A549 treated with Mapracorat at 1 μM for 4 hours (cell line): Measurements from ENCODE around the gene SLCO2B1. TPM values are rescaled to one million over a fixed set of nuclear protein-coding genes. Genes with fewer than 3 reads are reported as not detected.

Source experiments
- total RNA-seq: library from RNA; stranded (reverse); fragments of 200-300 nt; extraction: Qiagen RNA extraction; gene quantifications from 5 replicates; pipeline ENCODE4 v1.2.3, GENCODE V29; 2022

Gene SLCO2B1
- 2.9 to 3.9 TPM (median 3.5 TPM) in 5 replicates for total RNA-seq

DNA sequence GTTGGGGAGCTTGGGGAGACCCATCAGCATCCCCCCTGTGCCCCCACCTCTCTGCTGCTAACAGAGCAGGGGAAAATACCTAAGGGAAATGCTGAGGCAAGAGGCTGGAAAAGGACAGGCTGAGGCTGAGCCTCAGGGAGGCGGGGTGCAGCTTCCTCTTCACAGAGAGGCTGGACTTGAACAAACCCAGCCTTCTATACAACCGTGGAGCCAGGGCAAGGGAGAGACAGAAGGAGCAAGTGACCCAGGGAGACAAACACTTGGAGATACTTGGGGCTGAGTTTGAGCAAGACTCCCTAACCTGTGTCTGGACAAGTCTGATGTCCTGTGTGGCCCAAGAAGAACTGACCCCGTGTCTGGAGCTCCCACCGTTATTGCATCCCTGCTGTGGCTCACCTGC is at the start of gene SLCO2B1:
Gene SLCO2B1, plus strand, starts transcription at position 229 of the 400 bp plus-strand sequence. CDS start 275 bp downstream, outside the sequence.

DNA sequence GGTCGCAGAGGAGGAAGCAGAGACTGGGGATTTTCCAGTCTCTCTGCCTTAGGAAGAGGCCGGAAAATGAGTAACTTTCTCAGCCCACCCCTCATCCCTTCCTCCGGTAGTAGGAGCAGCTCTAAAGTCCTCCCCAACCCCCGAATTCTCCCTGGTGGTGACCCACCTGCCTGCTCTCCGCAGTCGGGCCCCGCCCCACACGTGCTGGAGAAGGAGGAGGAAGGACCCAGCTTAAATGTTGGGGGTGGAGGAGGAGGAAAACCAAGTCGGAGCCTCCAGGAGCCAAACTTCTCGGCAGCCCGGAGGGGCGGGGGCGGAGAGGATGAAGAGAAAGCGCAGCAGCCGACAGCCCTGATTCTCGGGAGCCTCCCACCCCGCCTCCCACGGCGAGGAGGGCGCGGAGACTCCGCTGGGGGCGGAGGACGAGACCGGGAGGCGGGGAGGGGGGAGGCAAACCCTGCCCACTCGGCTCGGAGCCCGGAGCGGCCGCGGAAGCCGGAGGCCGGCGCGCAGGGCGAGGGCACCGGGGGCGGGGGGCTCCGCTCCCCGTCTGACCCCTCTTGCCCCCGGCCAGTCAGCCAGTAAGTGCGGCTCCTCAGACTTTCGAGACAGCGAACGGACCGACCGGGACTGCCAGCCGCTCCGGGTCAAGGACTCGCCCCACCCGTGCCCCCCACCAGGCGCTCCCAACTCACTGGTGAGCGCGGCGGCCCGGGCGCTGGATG is 89.6 kb downstream of the SLCO2B1 start, which contains the start of gene TPBGL:
Gene TPBGL, plus strand, starts transcription at position 464 of the 725 bp plus-strand sequence. CDS start 276 bp downstream, outside the sequence.

Other genes starting within 250 kb of the SLCO2B1 start
- 3.8 to 6.1 TPM (median 5.3 TPM) in 5 replicates for gene XRRA1, start 202.0 kb upstream of the SLCO2B1 start, total RNA-seq
- 231 to 273 TPM (median 244 TPM) in 5 replicates for gene SPCS2, start 201.8 kb upstream of the SLCO2B1 start, total RNA-seq
- gene NEU3, start 162.2 kb upstream of the SLCO2B1 start, total RNA-seq, result 2.1 to 4.5 TPM (median 3.9 TPM) in 5 replicates
- gene OR2AT4, start 54.2 kb upstream of the SLCO2B1 start, total RNA-seq, result not detected in 5 replicates
- gene TPBGL, start 89.7 kb downstream of the SLCO2B1 start, total RNA-seq, result 0.08 to 0.27 TPM (median 0.17 TPM) in 5 replicates
- 7.9 to 12.6 TPM (median 11.5 TPM) in 5 replicates for gene ARRB1, start 200.6 kb downstream of the SLCO2B1 start, total RNA-seq
- 3,195 to 4,329 TPM (median 3,310 TPM) in 5 replicates for gene RPS3, start 248.4 kb downstream of the SLCO2B1 start, total RNA-seq